C4-2B (cell line): Measurements from ENCODE around the gene KCNK4.
"Not testable (repeated sequence)": the region's sequence is repeated elsewhere in the genome, so short reads cannot be mapped to it uniquely, and the experiment has no call there.

Experiments used
- CTCF ChIP-seq: fragments of 450-650 bp; conservative IDR thresholded peaks from 2 replicates; pipeline ENCODE4 v1.5.1; 2017; ENCODE audit warnings: mild to moderate bottlenecking
- ZFX ChIP-seq: fragments of 450-650 bp; IDR thresholded peaks from 2 replicates; pipeline ENCODE4 v1.6.1; 2017

GRCh38 chr11:64315667-64316526 is 24.8 kb downstream of the KCNK4 start:
- TF ChIP-seq CTCF, ZFX: not testable (repeated sequence)
